ENCODE measurements around the gene ADO. TPM values are rescaled to one million over a fixed set of nuclear protein-coding genes. Genes with fewer than 3 reads are reported as not detected.

ADO gene
- total RNA-seq (2021; fragmentation: NEBNext Ultra II Directional; extraction: Animal tissue kit (Norgen Biotek cat#: 25700)) = 10 to 100 TPM; 13.7 to 19.2 (median 16.5) TPM
- long read RNA-seq, partial matches to known transcripts = 0 of 3 reads
- long read RNA-seq, other reads (novel, unspliced or antisense) = 0 of 3 reads

- H3K9me3 Mint-ChIP-seq = no peaks in the 10 kb centered on the region
- H3K27ac Mint-ChIP-seq = peak within 1 kb of the TSS; percentile 99
- H3K36me3 Mint-ChIP-seq (ENCODE audit: low read depth) = peaks cover 4% of the 10 kb centered on the region
- peak; percentile 31; the same call in 1 of the 2 replicates for TF ChIP-seq CTCF (IDR thresholded peaks at IDR 0.05)
- H3K4me3 Mint-ChIP-seq = peak within 1 kb of the TSS; percentile 94
- H3K27me3 Mint-ChIP-seq (ENCODE audit: insufficient read depth) = peaks cover 5% of the 10 kb centered on the region; the same call in 1 of the 2 replicates
- H3K4me1 Mint-ChIP-seq (ENCODE audit: low read depth) = peaks cover 39% of the 10 kb centered on the region
- DNase-seq = peak; percentile 61
Measured at GRCh38 chr10:62804356-62805230, at the start of gene ADO. Gene ADO (plus strand): TSS chr10:62804720. CDS start chr10:62805060, 340 bp downstream.

- no peaks in the 10 kb centered on the region for H3K4me1 Mint-ChIP-seq (ENCODE audit: low read depth)
- H3K9me3 Mint-ChIP-seq = no peaks in the 10 kb centered on the region
- no peak overlapping the region for H3K27ac Mint-ChIP-seq
- no peak overlapping the region for H3K4me3 Mint-ChIP-seq
- H3K27me3 Mint-ChIP-seq (ENCODE audit: insufficient read depth) = peaks cover 7% of the 10 kb centered on the region
- no peaks in the 10 kb centered on the region for H3K36me3 Mint-ChIP-seq (ENCODE audit: low read depth)
- no peak for DNase-seq
- no peak for TF ChIP-seq CTCF (IDR thresholded peaks at IDR 0.05)
Measured at GRCh38 chr10:62754963-62755362, 49.6 kb upstream of the ADO start.

GRCh38 chr10:62755662-62756653 lies 48.6 kb upstream of the ADO start:
- H3K27ac Mint-ChIP-seq = no peak overlapping the region
- H3K36me3 Mint-ChIP-seq (ENCODE audit: low read depth) = no peaks in the 10 kb centered on the region
- DNase-seq = no peak
- peaks cover 7% of the 10 kb centered on the region; the same call in 1 of the 2 replicates for H3K27me3 Mint-ChIP-seq (ENCODE audit: insufficient read depth)
- no peaks in the 10 kb centered on the region for H3K4me1 Mint-ChIP-seq (ENCODE audit: low read depth)
- H3K9me3 Mint-ChIP-seq = no peaks in the 10 kb centered on the region
- no peak overlapping the region for H3K4me3 Mint-ChIP-seq
- TF ChIP-seq CTCF (IDR thresholded peaks at IDR 0.05) = no peak

GRCh38 chr10:62759599-62760175 lies 44.8 kb upstream of the ADO start:
- Mint-ChIP-seq H3K27me3 (ENCODE audit: insufficient read depth) (peaks cover 3% of the 10 kb centered on the region; the same call in 1 of the 2 replicates), H3K36me3 (ENCODE audit: low read depth) (no peaks in the 10 kb centered on the region), H3K27ac (no peak overlapping the region), H3K9me3 (no peaks in the 10 kb centered on the region), H3K4me1 (ENCODE audit: low read depth) (no peaks in the 10 kb centered on the region), H3K4me3 (no peak overlapping the region)
- no peak for DNase-seq
- no peak for TF ChIP-seq CTCF (IDR thresholded peaks at IDR 0.05)

- no peaks in the 10 kb centered on the region for H3K9me3 Mint-ChIP-seq
- TF ChIP-seq CTCF (IDR thresholded peaks at IDR 0.05) = no peak
- no peak overlapping the region for H3K27ac Mint-ChIP-seq
- peaks cover 1% of the 10 kb centered on the region; the same call in 1 of the 2 replicates for H3K27me3 Mint-ChIP-seq (ENCODE audit: insufficient read depth)
- DNase-seq = no peak
- no peaks in the 10 kb centered on the region for H3K36me3 Mint-ChIP-seq (ENCODE audit: low read depth)
- H3K4me1 Mint-ChIP-seq (ENCODE audit: low read depth) = no peaks in the 10 kb centered on the region
- no peak overlapping the region for H3K4me3 Mint-ChIP-seq
Measured at GRCh38 chr10:62760401-62760800, 44.1 kb upstream of the ADO start.

All from HFFc6 (cell line).